HG03097 (cell line): ENCODE results near the gene PDE4B.

Experiments
- ATAC-seq: cut with Tn5 transposase; IDR thresholded peaks from one replicate; pipeline ENCODE4 v1.9.1; 2021; ENCODE audit not compliant: unreplicated experiment, low FRiP score

Gene PDE4B

GRCh38 chr1:65880611-65881010 is 87.9 kb downstream of the PDE4B start:
- ATAC-seq: no peak

DNA sequence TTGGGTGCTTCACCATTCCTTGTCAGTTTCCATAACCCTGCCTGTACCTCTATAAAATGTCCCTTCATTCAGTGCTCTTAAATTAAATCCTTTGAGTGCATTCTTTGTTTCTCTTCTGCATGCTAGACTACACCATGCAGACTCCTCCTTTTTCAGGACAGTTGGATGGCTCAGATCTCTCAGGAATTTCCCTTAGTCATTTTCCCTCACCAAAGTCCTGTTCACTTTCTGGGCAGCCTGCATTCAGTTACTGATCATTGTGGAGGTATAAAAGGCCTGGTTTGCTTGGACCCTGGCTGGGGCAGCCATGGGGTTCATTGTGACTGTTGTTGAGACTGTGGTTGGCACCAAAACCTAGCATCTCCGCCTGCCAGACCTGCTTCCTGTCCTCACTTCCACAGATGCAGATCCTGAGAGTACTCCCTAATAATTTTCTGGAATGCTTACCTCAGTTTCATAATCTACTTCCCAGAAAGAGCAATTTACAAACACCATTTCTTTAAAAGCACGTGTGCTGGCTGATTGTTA is 88.4 kb downstream of the PDE4B start:
- ATAC-seq: no peak

DNA sequence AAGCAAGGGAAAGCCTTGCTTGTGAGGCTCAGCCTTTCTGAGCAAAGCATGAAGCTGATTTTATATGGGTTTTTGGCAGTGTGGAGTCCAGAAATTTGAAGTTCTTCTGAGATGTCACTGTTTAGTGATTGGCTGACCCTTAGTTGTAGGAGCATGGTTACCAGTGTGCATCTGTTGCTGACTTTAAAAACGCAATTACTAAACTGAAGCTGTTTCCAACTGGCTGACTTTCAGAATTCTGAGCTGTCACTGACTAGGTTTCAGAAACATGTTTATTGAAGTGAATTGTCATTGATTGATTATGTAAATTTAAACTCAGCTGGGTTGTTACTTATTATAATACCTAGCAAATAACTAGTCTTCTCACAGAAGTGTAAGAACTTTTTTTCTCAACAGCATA is 89.4 kb downstream of the PDE4B start:
- ATAC-seq: no peak

- no peak for ATAC-seq
These were observed 96.7 kb downstream of the PDE4B start for GRCh38 chr1:65889441-65889840.

DNA sequence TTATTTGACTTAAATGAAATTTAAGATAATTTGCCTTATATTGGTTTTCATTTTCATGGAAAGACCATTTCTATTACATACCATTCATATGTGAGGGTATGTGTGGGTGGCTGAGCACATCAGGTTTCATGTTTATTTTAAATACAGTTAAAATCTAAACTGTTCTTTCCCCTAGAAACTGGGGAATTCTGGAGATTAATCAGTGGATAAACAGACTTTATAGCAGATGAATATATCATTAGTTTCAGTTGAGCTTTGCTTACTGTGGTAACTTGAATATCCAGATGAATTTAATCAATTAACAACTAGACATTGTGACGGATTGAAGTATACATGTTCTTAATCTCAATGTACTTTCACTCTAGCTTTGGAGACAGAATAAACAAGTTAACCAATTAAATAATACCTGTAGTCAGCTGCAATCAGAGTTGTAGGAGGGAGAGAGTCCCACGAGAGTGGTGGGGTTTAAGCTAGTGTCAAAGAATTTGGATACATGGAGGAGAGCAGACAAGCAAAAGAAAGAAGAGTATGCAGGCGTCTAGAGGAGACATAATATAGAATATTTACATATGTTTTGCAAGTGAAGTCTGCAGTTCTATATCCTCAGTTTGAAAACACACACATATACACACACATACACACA is 97.6 kb downstream of the PDE4B start:
- no peak for ATAC-seq

DNA sequence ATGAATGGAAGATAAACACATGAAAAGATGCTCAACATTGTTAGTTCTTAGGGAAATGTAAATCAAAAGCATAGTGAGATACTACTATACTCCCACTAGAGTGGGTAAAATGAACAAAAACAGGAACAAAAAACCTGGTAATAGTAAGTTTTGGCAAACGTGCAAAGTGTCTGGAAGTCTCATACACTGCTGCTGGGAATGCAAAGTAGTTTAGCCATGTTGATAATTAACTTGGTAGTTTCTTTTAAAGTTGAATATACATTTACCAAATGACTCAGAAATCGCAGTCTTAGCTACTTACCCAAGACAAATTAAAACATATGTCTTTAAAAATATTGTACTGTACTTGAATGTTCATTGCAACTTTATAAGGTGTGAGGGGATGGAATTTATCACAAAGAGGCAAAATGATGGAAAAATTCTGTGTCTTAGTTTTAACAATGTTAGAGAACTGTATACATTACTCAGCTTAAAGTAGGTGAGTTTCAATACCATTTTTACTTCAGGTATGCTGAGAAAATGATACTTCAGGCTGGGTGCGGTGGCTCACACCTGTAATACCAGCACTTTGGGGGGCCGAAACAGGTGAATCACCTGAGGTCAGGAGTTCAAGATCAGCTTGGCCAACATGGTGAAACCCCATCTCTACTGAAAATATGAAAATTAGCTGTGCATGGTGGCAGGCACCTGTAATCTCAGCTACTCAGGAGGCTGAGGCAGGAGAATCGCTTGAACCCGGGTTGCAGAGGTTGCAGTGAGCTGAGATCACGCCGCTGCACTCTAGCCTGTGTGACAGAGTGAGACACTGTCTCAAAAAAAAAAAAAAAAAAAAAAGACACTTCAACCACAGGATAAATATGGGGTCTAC is 102.3 kb downstream of the PDE4B start:
- peak; percentile 90 for ATAC-seq

- no peak for ATAC-seq
These were observed 104.0 kb downstream of the PDE4B start for GRCh38 chr1:65896721-65897120.

DNA sequence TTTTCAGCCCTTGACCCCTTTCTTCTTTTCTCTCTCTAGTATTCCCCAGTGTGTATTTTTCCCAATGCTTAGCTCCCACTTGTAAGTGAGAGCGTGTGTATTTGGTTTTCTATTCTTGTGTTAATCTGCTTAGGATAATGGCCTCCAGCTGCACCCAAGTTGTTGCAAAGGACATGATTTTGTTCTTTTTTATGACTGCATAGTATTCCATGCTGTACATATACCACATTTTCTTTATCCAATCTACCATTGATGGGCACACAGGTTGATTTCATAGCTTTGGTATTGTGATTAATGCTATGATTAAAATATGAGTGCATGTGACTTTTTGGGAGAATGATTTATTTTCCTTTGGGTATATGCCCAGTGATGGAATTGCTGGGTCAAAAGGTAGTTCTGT is 104.8 kb downstream of the PDE4B start:
- no peak for ATAC-seq

GRCh38 chr1:65904681-65905083 is 112.0 kb downstream of the PDE4B start:
- ATAC-seq: no peak

- ATAC-seq: no peak
These were observed 117.7 kb downstream of the PDE4B start for GRCh38 chr1:65910432-65910831.

GRCh38 chr1:65911679-65912078 is 119.0 kb downstream of the PDE4B start:
- no peak for ATAC-seq

DNA sequence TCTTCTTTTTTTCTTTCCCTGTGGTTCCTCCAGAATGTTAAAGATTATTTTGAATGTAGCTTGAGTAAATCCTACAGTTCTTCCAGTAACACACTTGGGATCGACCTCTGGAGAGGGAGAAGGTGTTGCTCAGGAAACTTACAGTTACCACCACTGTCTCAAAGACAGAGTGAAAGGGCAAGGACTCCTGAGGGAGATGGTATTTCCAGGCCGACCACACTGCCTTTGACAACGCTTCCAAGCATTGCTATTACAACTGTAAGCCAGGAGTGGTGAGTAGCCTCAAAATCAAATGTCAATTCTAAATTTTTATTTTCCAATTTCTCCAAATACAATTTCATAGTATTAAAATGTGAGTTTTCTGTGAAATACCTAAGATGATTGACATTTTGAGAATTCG is 125.9 kb downstream of the PDE4B start:
- ATAC-seq: no peak

GRCh38 chr1:65921446-65921845 is 128.8 kb downstream of the PDE4B start:
- ATAC-seq: no peak

DNA sequence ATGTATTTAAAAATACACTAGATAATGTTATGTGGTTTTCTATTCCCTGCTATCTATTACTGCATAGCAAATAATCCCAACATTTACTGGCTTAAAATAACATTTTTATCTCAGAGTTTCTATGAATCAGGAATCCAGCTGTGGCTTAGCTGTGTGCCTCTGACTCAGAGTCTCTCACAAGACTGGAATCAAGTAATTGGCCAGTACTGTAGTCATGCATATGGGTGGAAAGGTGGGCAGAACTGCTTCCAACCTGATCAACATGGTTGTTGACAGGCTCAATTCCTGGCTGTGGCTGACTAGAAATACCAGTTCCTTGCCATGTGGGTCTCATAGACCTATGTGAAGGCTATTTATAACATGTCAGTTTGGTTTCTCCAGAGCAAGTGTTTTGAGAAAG is 131.8 kb downstream of the PDE4B start:
- ATAC-seq: no peak

DNA sequence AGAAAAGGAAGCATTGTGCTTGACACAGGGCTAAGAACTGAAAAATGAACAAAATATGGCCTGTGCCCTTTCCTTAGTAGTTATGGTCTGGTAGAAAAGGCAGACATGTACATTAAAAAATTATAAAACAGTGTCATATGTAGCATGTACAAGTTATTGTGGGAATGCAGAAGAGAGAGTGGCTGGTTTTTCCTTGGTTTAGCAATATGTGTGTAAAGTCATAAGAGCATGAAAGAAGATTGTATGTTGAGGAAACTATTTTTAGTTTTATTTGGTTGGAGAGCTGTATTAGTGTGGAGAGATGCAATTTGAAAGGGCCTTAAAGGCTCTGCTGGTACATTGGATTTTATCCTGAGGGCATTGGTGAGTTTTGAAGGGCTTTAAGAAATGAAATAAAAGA is 145.8 kb downstream of the PDE4B start:
- ATAC-seq: no peak

DNA sequence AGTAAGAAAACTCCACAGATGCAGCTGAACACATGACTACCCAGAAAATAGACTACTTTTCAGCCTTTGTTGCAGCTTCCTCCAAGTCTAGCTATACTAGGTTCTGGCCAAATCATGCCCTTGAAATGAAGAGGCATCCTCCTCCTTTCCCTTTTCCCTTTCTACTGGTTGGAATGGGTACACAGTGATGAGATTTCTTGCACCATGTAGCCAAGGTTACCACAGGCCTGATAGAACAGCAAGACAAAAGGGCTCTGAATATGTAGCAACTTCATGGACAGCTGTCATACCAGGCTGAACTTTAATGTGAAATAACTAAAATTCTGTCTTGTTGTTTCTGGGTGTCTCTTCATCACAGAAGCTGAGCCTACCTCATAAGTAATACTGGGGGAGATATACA is 146.5 kb downstream of the PDE4B start:
- ATAC-seq: no peak

DNA sequence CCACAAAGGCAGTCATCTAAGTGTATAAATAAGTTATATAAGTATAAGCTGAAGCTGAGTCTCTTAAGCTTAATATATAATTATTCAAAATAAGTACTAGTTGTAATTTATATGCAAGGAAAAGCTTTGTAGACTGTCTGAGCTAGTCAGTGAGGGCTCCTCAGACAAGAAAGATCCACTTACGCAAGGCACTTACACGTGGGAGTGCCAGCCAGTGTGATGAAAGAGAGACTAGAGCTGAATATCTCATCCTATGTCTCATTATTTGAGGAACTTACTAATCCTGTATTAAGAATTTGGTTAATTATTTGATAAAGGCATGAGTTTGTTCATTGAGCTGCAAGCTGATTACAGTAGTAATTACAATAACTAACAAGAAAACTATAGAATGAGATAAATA is 146.9 kb downstream of the PDE4B start:
- no peak for ATAC-seq

DNA sequence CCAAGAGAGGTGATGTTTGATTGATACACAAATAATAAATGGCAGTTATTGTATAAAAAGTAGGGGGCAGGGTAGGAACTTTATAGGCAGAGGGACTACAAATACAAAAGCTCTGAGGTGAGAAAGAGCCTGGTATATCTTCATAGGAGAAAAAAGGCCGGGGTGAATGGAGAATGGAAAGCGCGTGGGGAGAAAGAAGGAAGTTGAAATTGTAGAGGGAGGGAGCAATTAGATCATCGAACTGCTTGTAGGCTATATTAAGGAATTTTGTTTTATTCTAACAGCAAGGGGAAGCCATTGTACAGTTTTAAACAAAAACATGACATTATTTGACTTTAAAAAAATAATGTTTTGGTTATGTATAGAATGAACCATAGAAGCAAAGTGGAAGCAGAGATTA is 147.4 kb downstream of the PDE4B start:
- ATAC-seq: no peak

DNA sequence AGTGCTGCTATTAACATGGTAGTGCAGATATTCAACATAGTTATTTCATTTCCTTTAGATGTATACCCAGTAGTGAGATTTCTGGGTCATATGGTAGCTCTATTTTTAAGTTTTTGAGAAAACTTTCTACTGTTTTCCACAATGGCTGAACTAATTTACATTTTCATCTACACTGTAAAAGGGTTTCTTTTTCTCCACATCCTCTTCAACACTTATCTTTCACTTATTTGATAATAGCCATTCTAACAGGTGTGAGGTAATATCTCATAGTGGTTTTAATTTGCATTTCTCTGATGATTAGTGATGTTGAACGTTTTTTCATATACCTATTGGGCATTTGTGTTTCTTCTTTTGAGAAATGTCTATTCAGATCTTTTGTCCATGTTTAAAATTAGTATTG is 149.8 kb downstream of the PDE4B start:
- ATAC-seq: no peak

DNA sequence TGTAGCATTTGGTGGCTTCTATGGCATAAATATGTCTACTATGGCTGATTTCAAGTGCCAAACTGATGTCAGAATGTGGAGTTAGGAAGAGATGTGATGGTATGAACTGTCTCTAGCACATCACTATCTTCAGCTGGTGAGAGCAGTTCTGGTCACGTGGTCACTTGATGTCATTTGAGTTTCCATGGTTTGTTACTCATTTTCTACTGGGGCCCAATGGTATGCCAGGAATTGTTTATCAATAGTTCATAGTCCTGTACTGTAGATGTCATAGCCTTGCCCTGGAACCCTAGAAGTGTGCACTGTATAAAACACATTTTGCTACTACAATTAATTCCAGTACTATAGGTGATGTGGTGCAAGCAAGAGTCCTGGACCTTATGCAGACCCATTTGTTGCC is 153.7 kb downstream of the PDE4B start:
- no peak for ATAC-seq

GRCh38 chr1:65946960-65947359 is 154.3 kb downstream of the PDE4B start:
- no peak for ATAC-seq

GRCh38 chr1:65948609-65949229 is 156.0 kb downstream of the PDE4B start:
- ATAC-seq: no peak
